ENCODE data around the gene LCTL.

DNA sequence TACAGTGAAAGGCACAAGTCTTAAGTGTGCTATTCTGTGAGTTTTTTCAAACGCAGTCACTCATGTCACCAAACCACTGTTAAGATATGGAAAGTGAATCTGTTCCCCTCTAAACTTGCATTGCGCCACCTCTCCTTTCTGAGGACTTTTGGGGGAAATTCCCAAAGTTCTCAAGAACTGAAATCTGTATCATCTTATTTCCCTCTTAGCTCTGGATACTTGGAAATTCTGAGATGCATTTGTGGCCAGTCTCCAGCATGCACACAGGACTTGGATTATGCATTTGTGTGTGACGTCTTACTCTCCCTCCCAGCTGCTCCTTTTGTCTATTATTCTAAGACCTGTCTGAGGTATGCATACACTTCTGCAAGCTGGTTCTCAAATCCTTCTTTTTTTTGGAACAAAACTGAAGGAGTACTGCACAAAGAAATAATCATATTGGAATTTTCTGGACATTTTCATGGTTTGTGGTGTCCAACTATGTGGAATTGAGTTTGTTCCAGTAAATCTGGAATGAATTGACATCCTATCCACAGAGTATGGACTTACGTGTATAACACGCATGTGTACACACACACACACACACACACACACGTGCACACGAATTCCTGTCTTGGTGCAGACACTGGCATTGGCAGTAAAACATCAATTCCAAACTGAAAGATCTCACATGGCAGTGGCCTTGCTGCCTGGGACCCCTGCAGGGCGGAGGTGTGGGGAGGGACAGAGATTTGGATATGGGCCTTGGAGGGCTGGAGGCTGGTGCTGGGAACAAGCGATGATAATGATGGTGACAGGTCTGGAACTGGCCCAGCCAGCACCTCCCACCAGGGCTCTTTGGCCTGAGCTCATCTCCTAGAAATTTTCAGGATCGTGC is 8.2 kb upstream of the LCTL start:
- TF ChIP-seq SP2 (IDR thresholded peaks at IDR 0.05; ENCODE audit: low read length) (no peak), POLR2A (IDR thresholded peaks at IDR 0.05; ENCODE audit: control extremely low read depth in 1 of 2, low read depth in 2 of 2, low read length in 2 of 2) (no peak), CHD2 (IDR thresholded peaks at IDR 0.05; ENCODE audit: low read length) (no peak), TBP (IDR thresholded peaks at IDR 0.05; ENCODE audit: low read depth, low read length) (no peak), POLR2AphosphoS5 (IDR thresholded peaks at IDR 0.05; ENCODE audit: low read depth, low read length) (no peak), SRF (IDR thresholded peaks at IDR 0.05; ENCODE audit: low read depth, low read length) (no peak), HDAC2 (IDR thresholded peaks at IDR 0.05; ENCODE audit: borderline replicate concordance in 1 of 2, low read depth in 2 of 2, low read length in 2 of 2) (no peak), EZH2 (IDR thresholded peaks at IDR 0.05; ENCODE audit: low read depth, low read length, severe bottlenecking) (no peak), RAD21 (IDR thresholded peaks at IDR 0.05 in 1 of 2, conservative IDR thresholded peaks at IDR 0.05 in 1 of 2; ENCODE audit: low read depth in 2 of 2, low read length in 2 of 2) (no peak), BRCA1 (IDR thresholded peaks at IDR 0.05; ENCODE audit: low read depth, low read length) (no peak), JUND (IDR thresholded peaks at IDR 0.05; ENCODE audit: low read length) (no peak)
- TF ChIP-seq, protein P1, sequence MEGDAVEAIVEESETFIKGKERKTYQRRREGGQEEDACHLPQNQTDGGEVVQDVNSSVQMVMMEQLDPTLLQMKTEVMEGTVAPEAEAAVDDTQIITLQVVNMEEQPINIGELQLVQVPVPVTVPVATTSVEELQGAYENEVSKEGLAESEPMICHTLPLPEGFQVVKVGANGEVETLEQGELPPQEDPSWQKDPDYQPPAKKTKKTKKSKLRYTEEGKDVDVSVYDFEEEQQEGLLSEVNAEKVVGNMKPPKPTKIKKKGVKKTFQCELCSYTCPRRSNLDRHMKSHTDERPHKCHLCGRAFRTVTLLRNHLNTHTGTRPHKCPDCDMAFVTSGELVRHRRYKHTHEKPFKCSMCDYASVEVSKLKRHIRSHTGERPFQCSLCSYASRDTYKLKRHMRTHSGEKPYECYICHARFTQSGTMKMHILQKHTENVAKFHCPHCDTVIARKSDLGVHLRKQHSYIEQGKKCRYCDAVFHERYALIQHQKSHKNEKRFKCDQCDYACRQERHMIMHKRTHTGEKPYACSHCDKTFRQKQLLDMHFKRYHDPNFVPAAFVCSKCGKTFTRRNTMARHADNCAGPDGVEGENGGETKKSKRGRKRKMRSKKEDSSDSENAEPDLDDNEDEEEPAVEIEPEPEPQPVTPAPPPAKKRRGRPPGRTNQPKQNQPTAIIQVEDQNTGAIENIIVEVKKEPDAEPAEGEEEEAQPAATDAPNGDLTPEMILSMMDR (IDR thresholded peaks at IDR 0.05; ENCODE audit: control extremely low read depth in 1 of 3, insufficient read depth in 1 of 3, low read depth in 1 of 3, low read length in 3 of 3): no peak
- TF ChIP-seq, protein P2, sequence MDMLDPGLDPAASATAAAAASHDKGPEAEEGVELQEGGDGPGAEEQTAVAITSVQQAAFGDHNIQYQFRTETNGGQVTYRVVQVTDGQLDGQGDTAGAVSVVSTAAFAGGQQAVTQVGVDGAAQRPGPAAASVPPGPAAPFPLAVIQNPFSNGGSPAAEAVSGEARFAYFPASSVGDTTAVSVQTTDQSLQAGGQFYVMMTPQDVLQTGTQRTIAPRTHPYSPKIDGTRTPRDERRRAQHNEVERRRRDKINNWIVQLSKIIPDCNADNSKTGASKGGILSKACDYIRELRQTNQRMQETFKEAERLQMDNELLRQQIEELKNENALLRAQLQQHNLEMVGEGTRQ (IDR thresholded peaks at IDR 0.05; ENCODE audit: low read length): no peak

Data from H1 (cell line).